Body of pancreas (tissue), 4 donors: ENCODE data around the gene APOA4. TPM values are rescaled to one million over a fixed set of nuclear protein-coding genes. Genes with fewer than 3 reads are reported as not detected.

Experiments
- ATAC-seq: fragments of 150-250 bp; one replicate; pipeline ENCODE4 v1.9.1; 2016
- DNase-seq, 4 donors: peaks; one replicate each; pipeline ENCODE4 v3.0.0-alpha.2; 2019
- H3K27ac ChIP-seq, 4 donors: fragments of 200-600 bp; sonication (generic); 1 replicate in 3 of 4; 2 replicates in 1 of 4; pipeline versions ENCODE4 v1.5.1 to v1.6.1; 2016 to 2019; ENCODE audit warnings: mild to moderate bottlenecking in 1 of 4, mixed read lengths in 1 of 4, moderate library complexity in 1 of 4
- H3K27me3 ChIP-seq, 2 donors: fragments of 200-600 bp; sonication (generic); one replicate each; pipeline ENCODE4 v1.6.0; 2016; ENCODE audit warnings: mild to moderate bottlenecking in 1 of 2
- H3K36me3 ChIP-seq, 2 donors: fragments of 200-600 bp; sonication (generic); replicated peaks in 1 of 2; 2 replicates each; pipeline ENCODE4 v1.5.1; 2016; ENCODE audit warnings: low read depth in 2 of 2; ENCODE audit not compliant: insufficient read depth in 1 of 2
- H3K4me1 ChIP-seq: fragments of 200-600 bp; sonication (generic); one replicate; pipeline ENCODE4 v1.6.0; 2016
- H3K4me3 ChIP-seq, 2 donors: fragments of 200-600 bp; sonication (generic); 1 replicate in 1 of 2; 2 replicates in 1 of 2; pipeline ENCODE4 v1.5.1; 2016 to 2019
- H3K9me3 ChIP-seq, 3 donors: fragments of 200-600 bp; sonication (generic); 1 replicate in 2 of 3; 2 replicates in 1 of 3; pipeline ENCODE4 v1.5.1; 2016
- CTCF ChIP-seq, 7 experiments: fragments of 450-650 bp in 4 of 7; fragments of 200-600 bp in 3 of 7; sonication (generic) in 3 of 7; IDR thresholded peaks; one replicate each; pipeline ENCODE4 v1.5.1; 2016 to 2019; ENCODE audit warnings: antibody characterized with exemption in 7 of 7
- POLR2A ChIP-seq, 3 donors: fragments of 450-650 bp; IDR thresholded peaks; one replicate each; pipeline ENCODE4 v1.6.1; 2016; ENCODE audit warnings: antibody characterized with exemption in 3 of 3, mild to moderate bottlenecking in 2 of 3
- WGBS, 2 donors: methylation state at CpG; one replicate each; pipeline ENCODE4 v1.1.5; 2017; 5-methylcytosine and 5-hydroxymethylcytosine counted together
- intact Hi-C: fragments of 100-400 bp; cut with DNase I; formaldehyde crosslinking; loops from one replicate; pipeline ENCODE4 v1.15.1; 2023
- total RNA-seq, 2 donors: library from RNA; depleted of rRNA; stranded (reverse); fragments of >200 nt; gene quantifications; one replicate each; pipeline ENCODE4 v1.1.0, GENCODE V29; 2016

APOA4 gene
- total RNA-seq, result not detected

- WGBS, 2 donors, result 61 to 70% methylated on average over 3 to 15 of the region's 16 CpGs
- TF ChIP-seq POLR2A (IDR thresholded peaks at IDR 0.05) (no peak), CTCF (IDR thresholded peaks at IDR 0.05) (no peak)
- Histone ChIP-seq H3K36me3 (no peaks in the 10 kb centered on the region), H3K4me3 (no peak within 1 kb of the TSS), H3K27me3 (no peaks in the 10 kb centered on the region), H3K27ac (no peak within 1 kb of the TSS), H3K9me3 (no peaks in the 10 kb centered on the region), H3K4me1 (no peaks in the 10 kb centered on the region)
- no peak for DNase-seq
- no peak for ATAC-seq
- intact Hi-C loops, result no loop called here
These were observed at the start of gene APOA4 for GRCh38 chr11:116823031-116823843. Gene APOA4, minus strand, starts transcription at chr11:116823304. Its CDS starts 113 bp downstream, at chr11:116823191.

- 76 to 78% methylated on average over 3 of the region's 3 CpGs for WGBS, 2 donors
- Histone ChIP-seq H3K4me1 (no peaks in the 10 kb centered on the region), H3K4me3 (no peak overlapping the region), H3K27ac (no peak overlapping the region), H3K27me3 (no peaks in the 10 kb centered on the region), H3K9me3 (no peaks in the 10 kb centered on the region), H3K36me3 (peaks cover 0 to 24% of the 10 kb centered on the region in 2 donors)
- ATAC-seq (no peak), DNase-seq (no peak)
- intact Hi-C loops, result loop anchor here (10.0 kb wide), 1 partner anchor 354 kb away; no protein-coding TSS in a partner anchor
- TF ChIP-seq POLR2A (IDR thresholded peaks at IDR 0.05) (no peak), CTCF (IDR thresholded peaks at IDR 0.05) (no peak)
These were observed 48.1 kb upstream of the APOA4 start for GRCh38 chr11:116871248-116871647.

GRCh38 chr11:116870054-116870453 lies 47.0 kb upstream of the APOA4 start:
- 70 to 93% methylated on average over 2 to 3 of the region's 3 CpGs for WGBS, 2 donors
- Histone ChIP-seq H3K36me3 (peaks cover 0 to 27% of the 10 kb centered on the region in 2 donors), H3K4me3 (no peak overlapping the region), H3K9me3 (no peaks in the 10 kb centered on the region), H3K4me1 (no peaks in the 10 kb centered on the region), H3K27ac (no peak overlapping the region), H3K27me3 (no peaks in the 10 kb centered on the region)
- intact Hi-C loops, result loop anchor here (10.0 kb wide), 1 partner anchor 355 kb away; no protein-coding TSS in a partner anchor
- TF ChIP-seq CTCF (IDR thresholded peaks at IDR 0.05), result no peak
- no peak for TF ChIP-seq POLR2A (IDR thresholded peaks at IDR 0.05)
- ATAC-seq (no peak), DNase-seq (no peak)

GRCh38 chr11:116869610-116870009 lies 46.5 kb upstream of the APOA4 start:
- Histone ChIP-seq H3K4me3 (no peak overlapping the region), H3K4me1 (no peaks in the 10 kb centered on the region), H3K27me3 (no peaks in the 10 kb centered on the region), H3K9me3 (no peaks in the 10 kb centered on the region), H3K27ac (no peak overlapping the region), H3K36me3 (peaks cover 0 to 26% of the 10 kb centered on the region in 2 donors)
- DNase-seq, result no peak
- WGBS, 2 donors, result 57 to 65% methylated on average over 4 of the region's 4 CpGs
- no peak for TF ChIP-seq POLR2A (IDR thresholded peaks at IDR 0.05)
- no peak for TF ChIP-seq CTCF (IDR thresholded peaks at IDR 0.05)
- no peak for ATAC-seq
- intact Hi-C loops, result loop anchor here (10.0 kb wide), 1 partner anchor 355 kb away; no protein-coding TSS in a partner anchor
